ENCODE data around the gene KIAA0513. TPM values are rescaled to one million over a fixed set of nuclear protein-coding genes. Genes with fewer than 3 reads are reported as not detected.

KIAA0513 gene
- total and polyA plus RNA-seq, 2 donors (not counting 3 experiments of a cell fraction or from before 2014, with no cell fraction given), result 1.8 to 4.3 TPM

DNA sequence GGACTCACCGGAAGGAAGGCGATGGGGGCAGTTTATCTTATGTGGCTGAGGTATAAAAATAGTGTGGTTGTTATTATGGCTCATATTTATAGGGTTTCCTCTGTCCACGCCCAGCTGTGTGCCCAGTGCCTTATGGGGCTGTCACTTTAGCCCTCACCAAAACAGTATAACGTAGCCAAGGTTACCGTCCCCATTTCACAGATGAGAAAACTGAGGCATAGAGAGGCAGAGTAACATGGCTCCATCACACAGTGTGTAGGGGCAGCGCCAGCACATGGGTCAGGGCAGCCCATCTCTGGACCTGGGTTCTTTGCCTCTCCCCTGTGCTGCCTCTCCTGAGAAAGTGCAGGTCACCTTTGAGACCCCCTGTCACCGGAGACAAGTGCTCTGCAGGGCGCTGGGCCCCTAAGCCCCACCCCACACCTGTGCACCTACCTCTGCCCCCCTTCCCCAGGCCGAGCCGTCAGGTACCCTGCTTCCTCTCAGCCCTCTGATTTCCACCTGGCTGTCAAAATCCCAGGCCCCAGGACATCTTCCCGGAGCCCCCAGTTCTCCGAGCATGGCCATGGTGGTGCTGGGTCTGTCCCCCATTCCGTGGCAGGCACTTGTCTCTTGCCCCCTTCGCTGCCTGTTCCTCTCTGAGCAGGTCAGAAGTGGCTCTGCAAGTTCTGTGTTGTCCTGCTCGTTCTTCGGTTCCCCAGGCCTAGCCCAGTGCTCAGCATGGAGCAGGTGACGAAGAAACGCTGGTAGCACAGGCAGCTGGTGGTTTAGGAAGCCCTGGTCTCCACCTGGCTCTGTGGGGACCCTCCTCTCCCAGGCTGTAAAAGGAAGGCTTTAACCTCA lies 7.2 kb downstream of the KIAA0513 start:
- Histone ChIP-seq H3K36me3 (ENCODE audit: control insufficient read depth in 2 of 2, extremely low read depth in 1 of 2, insufficient read depth in 2 of 2, low read length in 2 of 2) (no peaks in the 10 kb centered on the region), H2AFZ (ENCODE audit: low read depth, low read length) (no peak overlapping the region), H3K4me3 (replicated peaks in 1 of 3; ENCODE audit: insufficient read depth in 1 of 3, low read depth in 1 of 3, low read length in 3 of 3) (no peak overlapping the region), H3K79me2 (ENCODE audit: control insufficient read depth, insufficient read depth, low read length) (no peaks in the 10 kb centered on the region), H3K27me3 (ENCODE audit: control insufficient read depth in 2 of 2, insufficient read depth in 2 of 2, low read length in 2 of 2) (no peaks in the 10 kb centered on the region), H3K4me1 (ENCODE audit: control insufficient read depth, extremely low read depth, insufficient read depth, low read length) (no peaks in the 10 kb centered on the region), H3K4me2 (ENCODE audit: insufficient read depth, low read length) (no peak overlapping the region), H3K9me1 (replicated peaks; ENCODE audit: control insufficient read depth, extremely low read depth, insufficient read depth, low read length) (no peaks in the 10 kb centered on the region), H3K9me3 (replicated peaks; ENCODE audit: control insufficient read depth, insufficient read depth, low read length) (no peaks in the 10 kb centered on the region), H3K9ac (replicated peaks; ENCODE audit: extremely low read depth, insufficient read depth, low read length) (no peak overlapping the region), H3K27ac (ENCODE audit: insufficient read depth, low read depth, low read length) (no peak overlapping the region), H4K20me1 (replicated peaks; ENCODE audit: control insufficient read depth, extremely low read depth, insufficient read depth, low read length) (no peaks in the 10 kb centered on the region)
- dilution Hi-C loops (cut with MboI; ENCODE audit: extremely low pct_ligation_motif_present, low sequenced_read_pairs), result no loop called here
- CTCF ChIA-PET, result interaction anchor here (0.7 kb wide), 1 partner anchor 68 kb away, joined by 5 read pairs; no protein-coding TSS in a partner anchor
- FAIRE-seq, result no peak
- TF ChIP-seq MYC (IDR thresholded peaks at IDR 0.05; ENCODE audit: low read depth, low read length) (no peak), GATA2 (IDR thresholded peaks at IDR 0.05; ENCODE audit: insufficient read depth, insufficient read length, low read depth, low read length) (no peak), JUN (IDR thresholded peaks at IDR 0.05; ENCODE audit: borderline replicate concordance, insufficient read depth, insufficient read length, low read depth) (no peak), POLR2A (IDR thresholded peaks at IDR 0.05; ENCODE audit: low read depth, low read length) (no peak)
- intact Hi-C loops (cut with micrococcal nuclease), result no loop called here
- DNase-seq (ENCODE audit: low read depth, low spot score), result no peak
- no TSS peak for BruUV-seq (replicated peaks)
- POLR2A ChIA-PET, result no interaction called here

DNA sequence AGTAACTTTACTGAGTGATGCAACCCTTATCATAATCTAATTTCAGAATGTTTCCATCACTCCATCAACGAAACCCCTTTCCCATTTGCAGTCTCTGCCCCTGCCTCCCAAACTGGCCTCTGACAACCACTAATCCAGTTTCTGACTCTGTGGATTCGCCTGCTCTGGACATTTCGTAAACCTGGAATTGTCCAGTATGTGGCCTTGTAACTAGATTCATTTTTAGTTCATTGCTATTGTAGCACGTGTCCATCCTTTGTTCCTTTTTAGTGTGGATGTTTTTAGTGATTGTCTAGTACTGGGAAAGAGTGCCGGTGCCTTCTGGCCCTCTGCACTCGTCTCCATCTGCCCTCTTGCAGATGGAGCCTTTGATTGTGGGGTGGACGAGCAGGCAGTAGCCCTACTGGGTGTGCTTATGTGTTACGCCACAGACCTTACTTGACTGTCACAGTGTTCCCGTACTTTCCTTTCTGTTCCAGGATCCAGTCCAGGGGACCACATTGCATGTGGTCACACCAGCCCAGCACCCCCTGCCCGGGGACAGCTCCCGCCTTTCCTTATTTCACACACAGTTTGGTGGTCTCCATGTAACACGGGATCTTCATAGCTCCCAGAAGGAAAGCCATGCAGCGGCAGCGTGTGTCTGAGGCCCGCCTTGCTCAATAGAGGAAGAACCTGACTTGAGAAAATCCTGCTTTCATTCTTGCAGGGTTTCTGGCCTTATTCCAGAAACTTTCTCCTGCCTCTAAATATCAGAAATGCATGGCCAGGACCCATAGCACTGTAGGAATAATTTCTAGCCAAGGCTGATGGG lies 8.8 kb downstream of the KIAA0513 start:
- Histone ChIP-seq H3K79me2 (ENCODE audit: control insufficient read depth, insufficient read depth, low read length) (no peaks in the 10 kb centered on the region), H3K9me3 (replicated peaks; ENCODE audit: control insufficient read depth, insufficient read depth, low read length) (no peaks in the 10 kb centered on the region), H3K9ac (replicated peaks; ENCODE audit: extremely low read depth, insufficient read depth, low read length) (no peak overlapping the region), H4K20me1 (replicated peaks; ENCODE audit: control insufficient read depth, extremely low read depth, insufficient read depth, low read length) (no peaks in the 10 kb centered on the region), H3K4me1 (ENCODE audit: control insufficient read depth, extremely low read depth, insufficient read depth, low read length) (no peaks in the 10 kb centered on the region), H2AFZ (ENCODE audit: low read depth, low read length) (no peak overlapping the region), H3K36me3 (ENCODE audit: control insufficient read depth in 2 of 2, extremely low read depth in 1 of 2, insufficient read depth in 2 of 2, low read length in 2 of 2) (no peaks in the 10 kb centered on the region), H3K27me3 (ENCODE audit: control insufficient read depth in 2 of 2, insufficient read depth in 2 of 2, low read length in 2 of 2) (no peaks in the 10 kb centered on the region), H3K27ac (ENCODE audit: insufficient read depth, low read depth, low read length) (no peak overlapping the region), H3K9me1 (replicated peaks; ENCODE audit: control insufficient read depth, extremely low read depth, insufficient read depth, low read length) (no peaks in the 10 kb centered on the region), H3K4me3 (replicated peaks in 1 of 3; ENCODE audit: insufficient read depth in 1 of 3, low read depth in 1 of 3, low read length in 3 of 3) (no peak overlapping the region), H3K4me2 (ENCODE audit: insufficient read depth, low read length) (no peak overlapping the region)
- CTCF ChIA-PET, result interaction anchor here (0.9 to 1.4 kb wide), 2 partner anchors 11 to 50 kb away, joined by 4 read pairs; no protein-coding TSS in a partner anchor
- intact Hi-C loops (cut with micrococcal nuclease) (no loop called here), dilution Hi-C loops (cut with MboI; ENCODE audit: extremely low pct_ligation_motif_present, low sequenced_read_pairs) (no loop called here)
- TF ChIP-seq MYC (IDR thresholded peaks at IDR 0.05; ENCODE audit: low read depth, low read length), result no peak
- TF ChIP-seq POLR2AphosphoS5 (IDR thresholded peaks at IDR 0.05; ENCODE audit: insufficient read depth, low read depth, low read length), result no peak
- TF ChIP-seq, protein P1, sequence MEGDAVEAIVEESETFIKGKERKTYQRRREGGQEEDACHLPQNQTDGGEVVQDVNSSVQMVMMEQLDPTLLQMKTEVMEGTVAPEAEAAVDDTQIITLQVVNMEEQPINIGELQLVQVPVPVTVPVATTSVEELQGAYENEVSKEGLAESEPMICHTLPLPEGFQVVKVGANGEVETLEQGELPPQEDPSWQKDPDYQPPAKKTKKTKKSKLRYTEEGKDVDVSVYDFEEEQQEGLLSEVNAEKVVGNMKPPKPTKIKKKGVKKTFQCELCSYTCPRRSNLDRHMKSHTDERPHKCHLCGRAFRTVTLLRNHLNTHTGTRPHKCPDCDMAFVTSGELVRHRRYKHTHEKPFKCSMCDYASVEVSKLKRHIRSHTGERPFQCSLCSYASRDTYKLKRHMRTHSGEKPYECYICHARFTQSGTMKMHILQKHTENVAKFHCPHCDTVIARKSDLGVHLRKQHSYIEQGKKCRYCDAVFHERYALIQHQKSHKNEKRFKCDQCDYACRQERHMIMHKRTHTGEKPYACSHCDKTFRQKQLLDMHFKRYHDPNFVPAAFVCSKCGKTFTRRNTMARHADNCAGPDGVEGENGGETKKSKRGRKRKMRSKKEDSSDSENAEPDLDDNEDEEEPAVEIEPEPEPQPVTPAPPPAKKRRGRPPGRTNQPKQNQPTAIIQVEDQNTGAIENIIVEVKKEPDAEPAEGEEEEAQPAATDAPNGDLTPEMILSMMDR (IDR thresholded peaks at IDR 0.05; ENCODE audit: extremely low read depth in 1 of 2, insufficient read depth in 1 of 2, low read depth in 1 of 2, low read length in 2 of 2), result no peak
- TF ChIP-seq, protein P2, sequence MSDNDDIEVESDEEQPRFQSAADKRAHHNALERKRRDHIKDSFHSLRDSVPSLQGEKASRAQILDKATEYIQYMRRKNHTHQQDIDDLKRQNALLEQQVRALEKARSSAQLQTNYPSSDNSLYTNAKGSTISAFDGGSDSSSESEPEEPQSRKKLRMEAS (IDR thresholded peaks at IDR 0.05; ENCODE audit: insufficient read depth, insufficient read length), result no peak
- no peak for TF ChIP-seq JUN (IDR thresholded peaks at IDR 0.05; ENCODE audit: borderline replicate concordance, insufficient read depth, insufficient read length, low read depth)
- TF ChIP-seq EZH2 (IDR thresholded peaks at IDR 0.05; ENCODE audit: borderline replicate concordance, low read depth, low read length, severe bottlenecking), result no peak
- no peak for TF ChIP-seq FOS (IDR thresholded peaks at IDR 0.05; ENCODE audit: borderline replicate concordance, insufficient read depth, low read length)
- no peak for TF ChIP-seq GATA2 (IDR thresholded peaks at IDR 0.05; ENCODE audit: insufficient read depth, insufficient read length, low read depth, low read length)
- TF ChIP-seq POLR2A (IDR thresholded peaks at IDR 0.05; ENCODE audit: low read depth, low read length), result no peak
- no TSS peak for BruUV-seq (replicated peaks)
- no peak for FAIRE-seq
- POLR2A ChIA-PET, result no interaction called here
- DNase-seq (ENCODE audit: low read depth, low spot score), result no peak

All from endothelial cell of umbilical vein (primary cell).